ENCODE data around the gene P2RX7. TPM values are rescaled to one million over a fixed set of nuclear protein-coding genes. Genes with fewer than 3 reads are reported as not detected.

Gene P2RX7
- total and polyA plus RNA-seq, 4 experiments from 2014 or later, result 3.8 to 8.6 (median 7.1) TPM

DNA sequence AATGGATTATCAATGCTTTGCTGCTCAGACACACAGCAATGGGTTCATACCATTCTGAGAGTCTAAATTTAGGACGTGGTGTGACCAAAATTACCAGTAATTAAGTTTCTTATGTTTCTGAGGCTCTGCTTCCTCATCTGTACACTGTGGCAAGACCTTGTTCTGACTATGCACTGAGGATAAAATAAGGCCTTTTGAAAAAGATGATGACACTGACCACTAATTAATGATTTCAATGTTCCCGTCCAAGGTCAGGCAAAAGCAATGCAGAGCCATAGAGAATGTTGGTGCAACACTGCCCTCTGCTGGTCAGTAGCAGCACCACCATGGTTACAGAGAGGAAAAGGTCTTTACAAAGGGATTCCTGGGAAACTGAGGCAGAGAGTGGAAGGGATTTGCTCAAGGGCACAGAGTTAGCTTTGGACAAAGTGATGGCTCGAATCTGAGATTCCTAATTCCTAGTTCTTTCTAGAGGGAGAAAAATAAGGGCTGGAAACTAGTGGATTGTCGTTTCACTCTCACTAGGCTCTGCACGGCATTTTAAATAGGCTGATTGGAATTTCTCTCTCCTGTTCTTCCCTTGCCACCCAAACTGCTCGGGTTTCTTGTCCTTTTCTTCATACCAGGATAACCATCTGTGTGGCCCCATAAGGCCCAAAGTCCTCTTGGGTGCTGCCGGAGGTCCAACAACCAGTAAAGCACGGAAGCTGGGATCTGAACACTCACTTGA lies 22.3 kb upstream of the P2RX7 start:
- Histone ChIP-seq H3K4me3 (ENCODE audit: low read length in 2 of 2) (no peak overlapping the region), H3K36me3 (ENCODE audit: insufficient read depth, low read length) (no peaks in the 10 kb centered on the region), H3K4me1 (ENCODE audit: insufficient read depth, low read length) (no peaks in the 10 kb centered on the region), H3K9me3 (ENCODE audit: control insufficient read depth in 1 of 2, low read length in 2 of 2) (no peaks in the 10 kb centered on the region), H3K27me3 (ENCODE audit: insufficient read depth, low read length) (no peaks in the 10 kb centered on the region), H3K27ac (ENCODE audit: low read depth, low read length) (no peak overlapping the region)
- Mint-ChIP-seq H3K27ac (peak overlapping the region in 2 of 7 donors; percentile 2 to 3), H3K4me3 (no peak overlapping the region), H3K36me3 (no peaks in the 10 kb centered on the region), H3K4me1 (peaks cover 0 to 5% (median 4%) of the 10 kb centered on the region in 4 donors), H3K9me3 (no peaks in the 10 kb centered on the region), H3K27me3 (no peaks in the 10 kb centered on the region)
- DNase-seq, result peak in 4 of 5 donors; percentile 50 to 56 (median 54)
- ChIA-PET CTCF (ENCODE audit: partially characterized antibody) (interaction anchor here (0.6 to 6.3 kb wide), 15 partner anchors 9 to 464 kb away, joined by 3 to 36 read pairs (median 5); no protein-coding TSS in a partner anchor), POLR2A (ENCODE audit: partially characterized antibody) (no interaction called here)
- intact Hi-C loops (cut with micrococcal nuclease), result loop anchor here (1.0 to 10.0 kb wide), 6 partner anchors 18 to 463 kb away; partner anchors contain the start of gene UNC119B

GRCh38 chr12:121111684-121112083 lies 21.0 kb upstream of the P2RX7 start:
- H3K36me3 ChIP-seq (ENCODE audit: insufficient read depth, low read length), result no peaks in the 10 kb centered on the region
- CTCF ChIA-PET (ENCODE audit: partially characterized antibody), result interaction anchor here (0.6 to 6.3 kb wide), 9 partner anchors 8 to 463 kb away, joined by 3 to 36 read pairs (median 3); no protein-coding TSS in a partner anchor
- POLR2A ChIA-PET (ENCODE audit: partially characterized antibody), result interaction anchor here (1.0 kb wide), 1 partner anchor 78 kb away, joined by 3 read pairs; no protein-coding TSS in a partner anchor

GRCh38 chr12:121112496-121112895 lies 20.2 kb upstream of the P2RX7 start:
- ChIA-PET POLR2A (ENCODE audit: partially characterized antibody) (interaction anchor here (1.0 kb wide), 1 partner anchor 79 kb away, joined by 3 read pairs; no protein-coding TSS in a partner anchor), CTCF (ENCODE audit: partially characterized antibody) (interaction anchor here (0.7 to 6.3 kb wide), 6 partner anchors 20 to 284 kb away, joined by 3 to 36 read pairs (median 4); no protein-coding TSS in a partner anchor)
- Mint-ChIP-seq H3K9me3 (no peaks in the 10 kb centered on the region), H3K36me3 (no peaks in the 10 kb centered on the region), H3K27me3 (no peaks in the 10 kb centered on the region), H3K4me1 (peaks cover 0 to 5% (median 4%) of the 10 kb centered on the region in 4 donors), H3K27ac (no peak overlapping the region), H3K4me3 (no peak overlapping the region)
- no peaks in the 10 kb centered on the region for H3K4me1 ChIP-seq (ENCODE audit: insufficient read depth, low read length)
- intact Hi-C loops (cut with micrococcal nuclease), result loop anchor here (5.0 to 10.0 kb wide), 2 partner anchors 105 to 398 kb away; partner anchors contain the start of gene UNC119B
- no peak for DNase-seq
- no peak overlapping the region for H3K4me3 ChIP-seq (ENCODE audit: low read length in 2 of 2)
- H3K27me3 ChIP-seq (ENCODE audit: insufficient read depth, low read length), result no peaks in the 10 kb centered on the region
- no peaks in the 10 kb centered on the region for H3K9me3 ChIP-seq (ENCODE audit: control insufficient read depth in 1 of 2, low read length in 2 of 2)
- H3K36me3 ChIP-seq (ENCODE audit: insufficient read depth, low read length), result no peaks in the 10 kb centered on the region
- no peak overlapping the region for H3K27ac ChIP-seq (ENCODE audit: low read depth, low read length)

More at GRCh38 chr12:121111684-121112083, 21.0 kb upstream of the P2RX7 start:
- Mint-ChIP-seq H3K9me3 (no peaks in the 10 kb centered on the region), H3K36me3 (no peaks in the 10 kb centered on the region), H3K4me1 (peaks cover 0 to 5% (median 4%) of the 10 kb centered on the region in 4 donors), H3K27ac (peak overlapping the region in 2 of 7 donors; percentile 4 to 53), H3K4me3 (no peak overlapping the region), H3K27me3 (no peaks in the 10 kb centered on the region)
- Histone ChIP-seq H3K9me3 (ENCODE audit: control insufficient read depth in 1 of 2, low read length in 2 of 2) (no peaks in the 10 kb centered on the region), H3K27me3 (ENCODE audit: insufficient read depth, low read length) (no peaks in the 10 kb centered on the region), H3K4me1 (ENCODE audit: insufficient read depth, low read length) (no peaks in the 10 kb centered on the region), H3K27ac (ENCODE audit: low read depth, low read length) (no peak overlapping the region), H3K4me3 (ENCODE audit: low read length in 2 of 2) (no peak overlapping the region)
- DNase-seq, result no peak
- intact Hi-C loops (cut with micrococcal nuclease), result loop anchor here (2.0 to 10.0 kb wide), 3 partner anchors 17 to 397 kb away; partner anchors contain the start of gene UNC119B

GRCh38 chr12:121113057-121113456 lies 19.6 kb upstream of the P2RX7 start:
- H3K27me3 ChIP-seq (ENCODE audit: insufficient read depth, low read length), result no peaks in the 10 kb centered on the region
- H3K4me3 ChIP-seq (ENCODE audit: low read length in 2 of 2), result no peak overlapping the region
- DNase-seq, result no peak
- H3K36me3 ChIP-seq (ENCODE audit: insufficient read depth, low read length), result no peaks in the 10 kb centered on the region
- CTCF ChIA-PET (ENCODE audit: partially characterized antibody), result interaction anchor here (1.2 to 6.3 kb wide), 4 partner anchors 13 to 122 kb away, joined by 3 to 36 read pairs (median 4); no protein-coding TSS in a partner anchor
- no peaks in the 10 kb centered on the region for H3K4me1 ChIP-seq (ENCODE audit: insufficient read depth, low read length)
- Mint-ChIP-seq H3K4me3 (no peak overlapping the region), H3K9me3 (no peaks in the 10 kb centered on the region), H3K27me3 (no peaks in the 10 kb centered on the region), H3K4me1 (peaks cover 0 to 5% (median 4%) of the 10 kb centered on the region in 4 donors), H3K27ac (peak overlapping the region in 2 of 7 donors; percentile 2 to 68), H3K36me3 (no peaks in the 10 kb centered on the region)
- intact Hi-C loops (cut with micrococcal nuclease), result loop anchor here (5.0 to 10.0 kb wide), 2 partner anchors 106 to 398 kb away; partner anchors contain the start of gene UNC119B
- POLR2A ChIA-PET (ENCODE audit: partially characterized antibody), result no interaction called here
- no peak overlapping the region for H3K27ac ChIP-seq (ENCODE audit: low read depth, low read length)
- H3K9me3 ChIP-seq (ENCODE audit: control insufficient read depth in 1 of 2, low read length in 2 of 2), result no peaks in the 10 kb centered on the region

GRCh38 chr12:121114019-121114639 lies 18.5 kb upstream of the P2RX7 start:
- POLR2A ChIA-PET (ENCODE audit: partially characterized antibody), result no interaction called here

DNA sequence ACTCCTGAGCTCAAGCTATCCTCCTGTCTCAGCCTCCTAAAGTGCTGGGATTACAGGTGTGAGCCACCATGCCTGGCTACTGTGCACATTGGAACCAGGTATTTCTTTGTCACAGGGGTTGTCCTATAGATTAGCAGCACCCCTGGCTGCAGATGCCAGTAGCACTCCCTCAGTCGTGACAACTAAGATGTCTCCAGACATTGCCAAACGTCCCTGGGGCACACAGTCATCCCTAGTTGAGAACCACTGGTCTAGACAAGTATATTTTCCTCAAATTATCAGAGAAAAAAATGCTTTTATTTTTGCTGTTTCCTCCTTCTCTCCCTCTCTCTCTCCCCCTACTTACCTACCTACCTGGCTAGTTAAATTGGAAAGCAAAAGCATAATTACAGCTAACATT lies 17.9 kb upstream of the P2RX7 start:
- Histone ChIP-seq H3K36me3 (ENCODE audit: insufficient read depth, low read length) (no peaks in the 10 kb centered on the region), H3K27me3 (ENCODE audit: insufficient read depth, low read length) (no peaks in the 10 kb centered on the region), H3K27ac (ENCODE audit: low read depth, low read length) (no peak overlapping the region), H3K4me1 (ENCODE audit: insufficient read depth, low read length) (no peaks in the 10 kb centered on the region), H3K9me3 (ENCODE audit: control insufficient read depth in 1 of 2, low read length in 2 of 2) (no peaks in the 10 kb centered on the region), H3K4me3 (ENCODE audit: low read length in 2 of 2) (no peak overlapping the region)
- POLR2A ChIA-PET (ENCODE audit: partially characterized antibody), result no interaction called here
- Mint-ChIP-seq H3K36me3 (no peaks in the 10 kb centered on the region), H3K27me3 (no peaks in the 10 kb centered on the region), H3K4me1 (peaks cover 0 to 5% (median 4%) of the 10 kb centered on the region in 4 donors), H3K9me3 (no peaks in the 10 kb centered on the region), H3K4me3 (no peak overlapping the region), H3K27ac (no peak overlapping the region)
- intact Hi-C loops (cut with micrococcal nuclease), result loop anchor here (5.0 to 10.0 kb wide), 2 partner anchors 108 to 400 kb away; partner anchors contain the start of gene UNC119B
- DNase-seq, result no peak
- CTCF ChIA-PET (ENCODE audit: partially characterized antibody), result interaction anchor here (1.8 to 6.3 kb wide), 4 partner anchors 47 to 120 kb away, joined by 3 to 36 read pairs (median 5); no protein-coding TSS in a partner anchor

More at GRCh38 chr12:121114019-121114639, 18.5 kb upstream of the P2RX7 start:
- Histone ChIP-seq H3K27ac (ENCODE audit: low read depth, low read length) (no peak overlapping the region), H3K27me3 (ENCODE audit: insufficient read depth, low read length) (no peaks in the 10 kb centered on the region), H3K9me3 (ENCODE audit: control insufficient read depth in 1 of 2, low read length in 2 of 2) (no peaks in the 10 kb centered on the region), H3K36me3 (ENCODE audit: insufficient read depth, low read length) (no peaks in the 10 kb centered on the region), H3K4me1 (ENCODE audit: insufficient read depth, low read length) (no peaks in the 10 kb centered on the region), H3K4me3 (ENCODE audit: low read length in 2 of 2) (no peak overlapping the region)
- Mint-ChIP-seq H3K9me3 (no peaks in the 10 kb centered on the region), H3K27me3 (no peaks in the 10 kb centered on the region), H3K4me3 (no peak overlapping the region), H3K4me1 (peaks cover 0 to 5% (median 4%) of the 10 kb centered on the region in 4 donors), H3K36me3 (no peaks in the 10 kb centered on the region), H3K27ac (no peak overlapping the region)
- intact Hi-C loops (cut with micrococcal nuclease), result loop anchor here (5.0 to 10.0 kb wide), 2 partner anchors 107 to 399 kb away; partner anchors contain the start of gene UNC119B
- CTCF ChIA-PET (ENCODE audit: partially characterized antibody), result interaction anchor here (0.6 to 6.3 kb wide), 5 partner anchors 12 to 121 kb away, joined by 3 to 36 read pairs (median 4); no protein-coding TSS in a partner anchor
- no peak for DNase-seq
